Measurements from ENCODE around the gene PSMF1.

- TF ChIP-seq MAX (IDR thresholded peaks at IDR 0.05) = no peak
- no peak for TF ChIP-seq FOSL1 (IDR thresholded peaks at IDR 0.05; ENCODE audit: low read depth)
- TF ChIP-seq POLR2AphosphoS5 (IDR thresholded peaks at IDR 0.05; ENCODE audit: low read depth, low read length) = no peak
- no peak for TF ChIP-seq CTCF (IDR thresholded peaks at IDR 0.05 in 2 of 3, conservative IDR thresholded peaks at IDR 0.05 in 1 of 3; ENCODE audit: borderline replicate concordance in 1 of 3, insufficient read depth in 1 of 3, low read depth in 2 of 3, low read length in 2 of 3)
- TF ChIP-seq REST (IDR thresholded peaks at IDR 0.05; ENCODE audit: low read depth) = no peak
- TF ChIP-seq POLR2A (IDR thresholded peaks at IDR 0.05; ENCODE audit: borderline replicate concordance, extremely low read depth, insufficient read depth, insufficient read length) = no peak
Measured at GRCh38 chr20:1121429-1121828, 3.0 kb downstream of the PSMF1 start.
